ENCODE data around the gene ZNF808.

- TF ChIP-seq POLR2A (IDR thresholded peaks at IDR 0.05; ENCODE audit: low read depth, low read length) = no peak
- no peak for TF ChIP-seq POLR2AphosphoS5 (IDR thresholded peaks at IDR 0.05; ENCODE audit: low read depth, low read length)
- no peak for TF ChIP-seq TAF1 (IDR thresholded peaks at IDR 0.05; ENCODE audit: borderline replicate concordance, low read depth, low read length)
Measured at GRCh38 chr19:52584736-52585440, 57.4 kb downstream of the ZNF808 start.
